ENCODE results near the gene ST8SIA1. TPM values are rescaled to one million over a fixed set of nuclear protein-coding genes. Genes with fewer than 3 reads are reported as not detected.

The ST8SIA1 gene
- total RNA-seq, 1 donor from 2014 or later = 2.4 TPM

GRCh38 chr12:22238211-22238610, 96.3 kb downstream of the ST8SIA1 start:
- DNase-seq (ENCODE audit: low spot score) = no peak

GRCh38 chr12:22234561-22234960, 99.9 kb downstream of the ST8SIA1 start:
- no peak for DNase-seq (ENCODE audit: low spot score)

GRCh38 chr12:22231836-22232235, 102.7 kb downstream of the ST8SIA1 start:
- no peak for DNase-seq (ENCODE audit: low spot score)

- no peak for DNase-seq (ENCODE audit: low spot score)
These were observed 103.4 kb downstream of the ST8SIA1 start for GRCh38 chr12:22231078-22231477.

- DNase-seq (ENCODE audit: low spot score) = no peak
These were observed 104.2 kb downstream of the ST8SIA1 start for GRCh38 chr12:22230280-22230794.

GRCh38 chr12:22229652-22230279, 104.7 kb downstream of the ST8SIA1 start:
- no peak for DNase-seq (ENCODE audit: low spot score)

- no peak for DNase-seq (ENCODE audit: low spot score)
These were observed 106.3 kb downstream of the ST8SIA1 start for GRCh38 chr12:22228022-22228875.

- DNase-seq (ENCODE audit: low spot score) = no peak
These were observed 111.2 kb downstream of the ST8SIA1 start for GRCh38 chr12:22223356-22223755.

GRCh38 chr12:22217556-22217955, 117.0 kb downstream of the ST8SIA1 start:
- DNase-seq (ENCODE audit: low spot score) = no peak

GRCh38 chr12:22215467-22216253, 118.8 kb downstream of the ST8SIA1 start:
- no peak for DNase-seq (ENCODE audit: low spot score)

- DNase-seq (ENCODE audit: low spot score) = no peak
These were observed 123.4 kb downstream of the ST8SIA1 start for GRCh38 chr12:22211128-22211527.

- no peak for DNase-seq (ENCODE audit: low spot score)
These were observed 125.1 kb downstream of the ST8SIA1 start for GRCh38 chr12:22209422-22209821.

GRCh38 chr12:22206111-22206728, 128.3 kb downstream of the ST8SIA1 start:
- DNase-seq (ENCODE audit: low spot score) = no peak

GRCh38 chr12:22204391-22204790, 130.1 kb downstream of the ST8SIA1 start:
- no peak for DNase-seq (ENCODE audit: low spot score)

- DNase-seq (ENCODE audit: low spot score) = no peak
These were observed 131.7 kb downstream of the ST8SIA1 start for GRCh38 chr12:22202847-22203246.

- DNase-seq (ENCODE audit: low spot score) = no peak
These were observed 133.4 kb downstream of the ST8SIA1 start for GRCh38 chr12:22201101-22201500.

GRCh38 chr12:22196236-22196635, 138.3 kb downstream of the ST8SIA1 start:
- DNase-seq (ENCODE audit: low spot score) = no peak

GRCh38 chr12:22190969-22191368, 143.5 kb downstream of the ST8SIA1 start:
- no peak for DNase-seq (ENCODE audit: low spot score)

- DNase-seq (ENCODE audit: low spot score) = no peak
These were observed 146.1 kb downstream of the ST8SIA1 start for GRCh38 chr12:22188431-22188830.

- DNase-seq (ENCODE audit: low spot score) = no peak
These were observed 153.8 kb downstream of the ST8SIA1 start for GRCh38 chr12:22180705-22181104.

GRCh38 chr12:22173177-22173576, 161.3 kb downstream of the ST8SIA1 start:
- no peak for DNase-seq (ENCODE audit: low spot score)

- DNase-seq (ENCODE audit: low spot score) = no peak
These were observed 162.0 kb downstream of the ST8SIA1 start for GRCh38 chr12:22172501-22172900.

Data from mucosa of gallbladder (tissue), 1 donor.